Measurements from ENCODE around the gene SDK2.

DNA sequence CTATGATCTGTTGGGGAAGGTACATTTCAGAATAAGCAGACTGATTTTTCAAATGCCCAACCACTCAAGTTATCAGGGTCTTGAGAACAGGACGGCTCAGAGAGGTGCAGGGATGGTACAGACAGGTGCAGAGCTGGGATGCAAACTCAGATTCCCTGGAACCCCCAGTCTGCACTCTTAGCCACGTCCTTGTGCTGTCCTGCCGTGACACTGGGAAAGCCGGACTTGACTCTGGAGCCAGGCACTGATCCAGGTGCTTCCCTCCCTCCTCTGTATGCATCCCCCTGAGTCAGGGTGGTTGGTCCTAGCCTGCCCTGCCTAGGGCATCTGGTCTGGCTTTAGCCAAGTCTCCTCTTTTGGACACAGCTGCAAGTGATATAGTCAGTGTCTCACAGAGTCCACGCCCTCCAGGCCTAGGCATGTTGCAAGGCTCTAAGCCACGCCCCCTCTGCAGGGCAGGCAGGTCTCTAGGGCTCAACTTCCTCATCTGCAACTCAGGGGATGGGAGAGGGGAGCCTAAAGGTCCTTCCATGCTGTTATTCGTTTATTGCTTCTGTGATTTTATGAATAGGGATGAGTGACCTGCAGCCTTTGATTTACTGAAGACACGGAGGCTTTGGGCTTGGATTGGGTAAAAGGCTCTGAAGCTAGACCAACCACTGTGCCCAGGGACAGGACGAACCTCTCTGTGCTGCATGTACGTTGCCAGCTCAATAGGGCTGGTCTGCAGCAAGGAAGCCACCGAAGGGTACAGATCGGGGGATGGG is 97.3 kb downstream of the SDK2 start:
- TF ChIP-seq, protein P1, sequence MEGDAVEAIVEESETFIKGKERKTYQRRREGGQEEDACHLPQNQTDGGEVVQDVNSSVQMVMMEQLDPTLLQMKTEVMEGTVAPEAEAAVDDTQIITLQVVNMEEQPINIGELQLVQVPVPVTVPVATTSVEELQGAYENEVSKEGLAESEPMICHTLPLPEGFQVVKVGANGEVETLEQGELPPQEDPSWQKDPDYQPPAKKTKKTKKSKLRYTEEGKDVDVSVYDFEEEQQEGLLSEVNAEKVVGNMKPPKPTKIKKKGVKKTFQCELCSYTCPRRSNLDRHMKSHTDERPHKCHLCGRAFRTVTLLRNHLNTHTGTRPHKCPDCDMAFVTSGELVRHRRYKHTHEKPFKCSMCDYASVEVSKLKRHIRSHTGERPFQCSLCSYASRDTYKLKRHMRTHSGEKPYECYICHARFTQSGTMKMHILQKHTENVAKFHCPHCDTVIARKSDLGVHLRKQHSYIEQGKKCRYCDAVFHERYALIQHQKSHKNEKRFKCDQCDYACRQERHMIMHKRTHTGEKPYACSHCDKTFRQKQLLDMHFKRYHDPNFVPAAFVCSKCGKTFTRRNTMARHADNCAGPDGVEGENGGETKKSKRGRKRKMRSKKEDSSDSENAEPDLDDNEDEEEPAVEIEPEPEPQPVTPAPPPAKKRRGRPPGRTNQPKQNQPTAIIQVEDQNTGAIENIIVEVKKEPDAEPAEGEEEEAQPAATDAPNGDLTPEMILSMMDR (conservative IDR thresholded peaks at IDR 0.05 in 1 of 2, IDR thresholded peaks at IDR 0.05 in 1 of 2; ENCODE audit: extremely low read depth in 1 of 2, insufficient read depth in 1 of 2, low read depth in 1 of 2, low read length in 2 of 2) = no peak
- TF ChIP-seq EZH2 (IDR thresholded peaks at IDR 0.05; ENCODE audit: borderline replicate concordance, low read length) = no peak
